ENCODE data around the gene MAN1C1.
"Not testable (repeated sequence)": the region's sequence is repeated elsewhere in the genome, so short reads cannot be mapped to it uniquely, and the experiment has no call there.

GRCh38 chr1:25600971-25601699, 15.5 kb upstream of the MAN1C1 start:
- not testable (repeated sequence) for TF ChIP-seq ZNF274 (IDR thresholded peaks at IDR 0.05; ENCODE audit: low read depth, low read length); SUZ12 (IDR thresholded peaks at IDR 0.05; ENCODE audit: extremely low read depth, insufficient read depth, insufficient read length)

Measured in NT2/D1 (cell line).